Tibial nerve (tissue), 4 donors: Measurements from ENCODE around the gene ANKRD17. TPM values are rescaled to one million over a fixed set of nuclear protein-coding genes. Genes with fewer than 3 reads are reported as not detected.

Experiments
- DNase-seq, 2 donors: peaks; one replicate each; pipeline ENCODE4 v3.0.0-alpha.2; 2019; ENCODE audit warnings: low spot score in 2 of 2
- H3K27ac ChIP-seq, 4 donors: fragments of 200-600 bp; sonication (generic) in 3 of 4; one replicate each; pipeline ENCODE4 v1.5.1; 2017 to 2019; ENCODE audit warnings: mild to moderate bottlenecking in 1 of 4
- H3K27me3 ChIP-seq, 2 donors: fragments of 200-600 bp; sonication (generic) in 1 of 2; one replicate each; pipeline versions ENCODE4 v1.5.1 to v1.6.0; 2017 to 2019
- H3K36me3 ChIP-seq, 3 donors: fragments of 200-600 bp; sonication (generic); one replicate each; pipeline ENCODE4 v1.5.1; 2018 to 2019
- H3K4me1 ChIP-seq, 4 donors: fragments of 200-600 bp; sonication (generic) in 3 of 4; one replicate each; pipeline ENCODE4 v1.5.1; 2017 to 2019
- H3K4me3 ChIP-seq, 4 donors: fragments of 200-600 bp; sonication (generic) in 3 of 4; one replicate each; pipeline ENCODE4 v1.5.1; 2017 to 2019; ENCODE audit warnings: mild to moderate bottlenecking in 1 of 4, moderate library complexity in 1 of 4
- H3K9me3 ChIP-seq, 4 donors: fragments of 200-600 bp; sonication (generic) in 3 of 4; one replicate each; pipeline ENCODE4 v1.5.1; 2017 to 2019
- EP300 ChIP-seq, 2 donors: sonication (generic); formaldehyde crosslinking; IDR thresholded peaks; one replicate each; pipeline ENCODE4 v1.6.1; 2017; ENCODE audit warnings: antibody characterized with exemption in 2 of 2, mild to moderate bottlenecking in 1 of 2
- POLR2A ChIP-seq, 2 donors: fragments of 450-650 bp; IDR thresholded peaks; one replicate each; pipeline ENCODE4 v1.6.1; 2017; ENCODE audit warnings: antibody characterized with exemption in 2 of 2, mild to moderate bottlenecking in 2 of 2, moderate library complexity in 2 of 2
- WGBS, 2 donors: methylation state at CpG; one replicate each; pipeline ENCODE4 v1.1.5; 2018; 5-methylcytosine and 5-hydroxymethylcytosine counted together
- total RNA-seq, 4 donors: library from RNA; depleted of rRNA; stranded (reverse); fragments of >200 nt; gene quantifications; one replicate each; pipeline ENCODE4 v1.1.0, GENCODE V29; 2016
- TF ChIP-seq, protein P1 (sequence below), 5 experiments: fragments of 200-600 bp in 3 of 5; fragments of 450-650 bp in 2 of 5; sonication (generic) in 3 of 5; IDR thresholded peaks; one replicate each; pipeline ENCODE4 v1.5.1; 2016 to 2019; ENCODE audit warnings: antibody characterized with exemption in 5 of 5, mild to moderate bottlenecking in 3 of 5, moderate library complexity in 2 of 5

The ANKRD17 gene
- total RNA-seq, 4 donors from 2014 or later = 46.5 to 61.8 (median 55.0) TPM

DNA sequence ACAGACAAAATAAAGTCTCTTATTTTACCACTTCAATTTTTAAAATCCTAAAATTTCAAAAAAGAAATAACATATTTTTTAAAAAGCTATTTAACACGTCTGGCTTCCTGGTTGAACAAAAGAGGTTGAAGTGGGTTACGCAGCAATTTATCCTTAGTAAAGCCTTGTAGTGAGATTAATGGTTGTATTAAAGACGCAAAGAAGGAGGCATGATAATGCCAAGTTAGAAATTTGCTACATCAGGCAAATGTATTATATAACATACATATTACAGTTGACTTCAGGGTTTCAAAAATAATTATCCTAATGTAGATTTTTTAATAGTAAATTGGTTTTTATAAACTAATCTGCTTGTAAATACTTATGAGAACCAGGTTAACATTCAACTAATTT is 35.3 kb downstream of the ANKRD17 start:
- no peak for DNase-seq
- no peaks in the 10 kb centered on the region for H3K9me3 ChIP-seq
- no peaks in the 10 kb centered on the region for H3K27me3 ChIP-seq
- 12 to 14% methylated on average over 3 of the region's 3 CpGs for WGBS, 2 donors
- H3K4me3 ChIP-seq = peak overlapping the region in 3 of 4 donors; percentile 27 to 57 (median 57)
- peaks cover 0 to 3% (median 0%) of the 10 kb centered on the region in 3 donors for H3K36me3 ChIP-seq
- TF ChIP-seq EP300 (IDR thresholded peaks at IDR 0.05) (peak in 1 of 2 donors; percentile 2), POLR2A (IDR thresholded peaks at IDR 0.05) (no peak)
- TF ChIP-seq, protein P1, sequence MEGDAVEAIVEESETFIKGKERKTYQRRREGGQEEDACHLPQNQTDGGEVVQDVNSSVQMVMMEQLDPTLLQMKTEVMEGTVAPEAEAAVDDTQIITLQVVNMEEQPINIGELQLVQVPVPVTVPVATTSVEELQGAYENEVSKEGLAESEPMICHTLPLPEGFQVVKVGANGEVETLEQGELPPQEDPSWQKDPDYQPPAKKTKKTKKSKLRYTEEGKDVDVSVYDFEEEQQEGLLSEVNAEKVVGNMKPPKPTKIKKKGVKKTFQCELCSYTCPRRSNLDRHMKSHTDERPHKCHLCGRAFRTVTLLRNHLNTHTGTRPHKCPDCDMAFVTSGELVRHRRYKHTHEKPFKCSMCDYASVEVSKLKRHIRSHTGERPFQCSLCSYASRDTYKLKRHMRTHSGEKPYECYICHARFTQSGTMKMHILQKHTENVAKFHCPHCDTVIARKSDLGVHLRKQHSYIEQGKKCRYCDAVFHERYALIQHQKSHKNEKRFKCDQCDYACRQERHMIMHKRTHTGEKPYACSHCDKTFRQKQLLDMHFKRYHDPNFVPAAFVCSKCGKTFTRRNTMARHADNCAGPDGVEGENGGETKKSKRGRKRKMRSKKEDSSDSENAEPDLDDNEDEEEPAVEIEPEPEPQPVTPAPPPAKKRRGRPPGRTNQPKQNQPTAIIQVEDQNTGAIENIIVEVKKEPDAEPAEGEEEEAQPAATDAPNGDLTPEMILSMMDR (IDR thresholded peaks at IDR 0.05) = no peak
- H3K4me1 ChIP-seq = peaks cover 0 to 48% (median 7%) of the 10 kb centered on the region in 4 donors
- peak overlapping the region in 3 of 4 donors; percentile 81 to 87 (median 85) for H3K27ac ChIP-seq

DNA sequence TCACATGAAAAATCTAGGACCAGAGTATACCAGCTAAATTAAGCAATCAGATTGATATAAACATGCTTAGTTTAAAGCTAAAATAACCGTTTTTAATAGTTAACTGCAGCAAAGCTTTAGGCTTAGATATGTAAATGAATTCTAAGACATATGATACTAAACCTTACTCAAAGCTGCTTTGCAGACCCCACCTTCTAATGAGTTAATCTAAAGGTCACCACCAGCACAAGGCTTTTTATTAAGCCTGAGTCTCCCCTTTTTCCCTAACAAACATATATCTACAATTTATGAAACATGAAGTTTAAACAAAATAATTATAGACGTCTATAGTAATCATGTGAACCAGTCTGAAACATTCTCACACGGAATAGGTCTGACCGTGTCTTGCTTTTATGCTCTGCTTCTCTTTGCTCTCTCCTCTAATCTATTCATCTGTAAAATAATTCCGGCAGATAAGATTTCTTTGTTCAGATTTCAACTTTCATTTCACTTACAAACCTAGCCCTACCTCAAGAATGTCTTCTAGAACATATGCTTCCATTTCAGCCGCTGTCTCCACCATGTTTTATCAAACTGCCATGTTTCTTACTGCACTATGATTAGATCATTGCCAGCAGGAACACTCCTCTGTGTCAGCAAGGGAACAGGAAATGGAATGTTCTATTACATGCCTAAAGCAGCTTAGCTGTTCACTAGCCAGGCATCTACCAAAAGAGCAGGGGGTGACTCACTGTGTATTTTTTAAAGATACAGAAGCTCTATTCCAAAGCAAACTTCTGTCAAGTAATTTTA is 35.9 kb downstream of the ANKRD17 start:
- Histone ChIP-seq H3K4me3 (peak overlapping the region; percentile 27 to 57 (median 48)), H3K4me1 (peaks cover 0 to 48% (median 7%) of the 10 kb centered on the region in 4 donors), H3K27ac (peak overlapping the region; percentile 32 to 87 (median 83)), H3K9me3 (no peaks in the 10 kb centered on the region), H3K27me3 (no peaks in the 10 kb centered on the region), H3K36me3 (peaks cover 0 to 3% (median 0%) of the 10 kb centered on the region in 3 donors)
- TF ChIP-seq POLR2A (IDR thresholded peaks at IDR 0.05) = peak; percentile 20 to 52
- TF ChIP-seq EP300 (IDR thresholded peaks at IDR 0.05) = peak in 1 of 2 donors; percentile 88
- TF ChIP-seq, protein P1 (IDR thresholded peaks at IDR 0.05) = no peak
- WGBS, 2 donors = 1 to 2% methylated on average over 6 of the region's 6 CpGs
- peak in 1 of 2 donors; percentile 57 for DNase-seq

DNA sequence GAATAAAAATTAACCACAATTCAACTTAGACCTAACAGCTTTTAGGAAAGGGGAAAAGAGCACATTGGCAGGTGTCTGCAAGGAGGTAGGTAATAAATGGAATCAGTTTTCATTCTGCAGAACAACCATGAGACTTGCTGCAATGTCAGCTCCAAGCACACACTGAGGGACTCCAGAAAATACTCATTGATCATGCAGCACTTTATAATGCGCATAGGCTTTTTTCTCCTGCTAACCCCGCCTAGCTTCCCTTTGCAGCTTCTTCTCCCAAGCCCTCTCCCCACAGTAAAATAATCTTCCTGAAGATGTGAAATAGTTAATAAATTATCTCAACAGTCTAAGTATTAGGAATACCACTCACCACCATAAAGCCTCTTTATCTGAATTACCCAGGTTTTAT is 36.9 kb downstream of the ANKRD17 start:
- TF ChIP-seq EP300 (IDR thresholded peaks at IDR 0.05) (no peak), POLR2A (IDR thresholded peaks at IDR 0.05) (no peak)
- TF ChIP-seq, protein P1 (IDR thresholded peaks at IDR 0.05) = no peak
- Histone ChIP-seq H3K27me3 (no peaks in the 10 kb centered on the region), H3K4me1 (peaks cover 0 to 48% (median 7%) of the 10 kb centered on the region in 4 donors), H3K36me3 (peaks cover 0 to 3% (median 0%) of the 10 kb centered on the region in 3 donors), H3K9me3 (no peaks in the 10 kb centered on the region), H3K4me3 (peak overlapping the region in 2 of 4 donors; percentile 2 to 57), H3K27ac (no peak overlapping the region)
- 81 to 83% methylated on average over 2 of the region's 2 CpGs for WGBS, 2 donors
- DNase-seq = no peak

DNA sequence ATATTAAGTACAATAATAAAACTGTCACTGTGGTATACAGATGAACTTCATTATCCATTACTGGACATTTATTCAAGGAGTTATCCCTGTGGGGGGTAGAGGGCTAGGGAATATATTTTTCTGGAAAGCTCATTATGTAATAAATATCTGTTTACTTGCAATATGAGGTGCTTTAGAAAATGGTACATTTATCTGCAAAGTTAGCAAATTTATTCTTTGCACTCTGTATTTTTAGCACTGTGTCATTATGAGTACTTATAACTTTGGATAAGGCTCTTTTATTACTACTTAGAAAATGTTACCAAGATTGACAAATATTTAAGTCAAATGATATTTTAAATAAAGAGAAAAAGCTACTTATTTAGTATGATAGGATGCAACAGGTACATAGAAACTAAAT is 37.8 kb downstream of the ANKRD17 start:
- Histone ChIP-seq H3K27me3 (no peaks in the 10 kb centered on the region), H3K4me1 (peaks cover 0 to 48% (median 7%) of the 10 kb centered on the region in 4 donors), H3K9me3 (no peaks in the 10 kb centered on the region), H3K27ac (no peak overlapping the region), H3K36me3 (peaks cover 0 to 3% (median 0%) of the 10 kb centered on the region in 3 donors), H3K4me3 (no peak overlapping the region)
- no peak for DNase-seq
- TF ChIP-seq POLR2A (IDR thresholded peaks at IDR 0.05) (no peak), EP300 (IDR thresholded peaks at IDR 0.05) (no peak)
- TF ChIP-seq, protein P1 (IDR thresholded peaks at IDR 0.05) = no peak
